C4-2B (cell line): ENCODE results near the gene MMP17.

Experiments
- H3K27ac ChIP-seq: fragments of 450-650 bp; 2 replicates; pipeline ENCODE4 v1.5.1; 2017
- ZFX ChIP-seq: fragments of 450-650 bp; IDR thresholded peaks from 2 replicates; pipeline ENCODE4 v1.6.1; 2017
- TF ChIP-seq, protein P1 (sequence below): fragments of 450-650 bp; conservative IDR thresholded peaks from 2 replicates; pipeline ENCODE4 v1.5.1; 2017; ENCODE audit warnings: mild to moderate bottlenecking

MMP17 gene

DNA sequence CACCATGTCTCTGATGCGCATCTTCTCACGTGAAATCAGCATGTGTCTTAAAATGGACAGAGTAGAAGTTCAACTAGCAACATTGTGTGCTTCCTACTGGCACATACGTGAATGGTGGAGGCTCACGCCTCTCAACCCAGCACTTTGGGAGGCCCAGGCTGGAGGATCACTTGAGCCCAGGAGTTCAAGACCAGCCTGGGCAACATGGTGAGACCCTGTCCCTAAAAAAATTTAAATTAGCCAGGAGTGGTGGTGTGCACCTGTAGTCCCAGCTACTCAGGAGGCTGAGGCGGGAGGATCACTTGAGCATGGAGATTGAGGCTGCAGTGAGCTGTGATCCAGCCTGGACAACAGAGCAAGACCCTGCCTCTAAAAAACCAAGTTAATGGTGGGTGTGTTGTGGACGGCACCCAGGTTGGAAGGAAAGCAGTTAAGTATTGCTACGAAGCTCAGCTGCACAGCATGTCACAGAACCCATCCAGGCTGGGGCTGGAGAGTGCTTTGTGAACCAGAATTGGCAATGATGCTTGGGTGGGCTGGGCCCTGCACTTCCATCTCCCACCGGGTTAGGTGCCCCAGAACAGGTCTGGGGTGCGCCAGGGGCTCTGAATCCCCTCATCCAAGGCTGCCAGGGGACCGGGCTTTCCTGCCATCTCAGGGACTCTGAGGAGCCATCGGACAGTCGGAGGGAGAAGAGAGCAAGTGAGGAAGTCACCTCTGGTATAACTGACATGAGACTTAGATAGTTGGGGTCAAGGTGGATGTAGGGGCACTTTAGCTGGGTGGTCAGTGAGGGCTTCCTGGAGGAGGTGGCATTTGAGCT lies 33.3 kb downstream of the MMP17 start:
- no peak overlapping the region for H3K27ac ChIP-seq
- TF ChIP-seq, protein P1, sequence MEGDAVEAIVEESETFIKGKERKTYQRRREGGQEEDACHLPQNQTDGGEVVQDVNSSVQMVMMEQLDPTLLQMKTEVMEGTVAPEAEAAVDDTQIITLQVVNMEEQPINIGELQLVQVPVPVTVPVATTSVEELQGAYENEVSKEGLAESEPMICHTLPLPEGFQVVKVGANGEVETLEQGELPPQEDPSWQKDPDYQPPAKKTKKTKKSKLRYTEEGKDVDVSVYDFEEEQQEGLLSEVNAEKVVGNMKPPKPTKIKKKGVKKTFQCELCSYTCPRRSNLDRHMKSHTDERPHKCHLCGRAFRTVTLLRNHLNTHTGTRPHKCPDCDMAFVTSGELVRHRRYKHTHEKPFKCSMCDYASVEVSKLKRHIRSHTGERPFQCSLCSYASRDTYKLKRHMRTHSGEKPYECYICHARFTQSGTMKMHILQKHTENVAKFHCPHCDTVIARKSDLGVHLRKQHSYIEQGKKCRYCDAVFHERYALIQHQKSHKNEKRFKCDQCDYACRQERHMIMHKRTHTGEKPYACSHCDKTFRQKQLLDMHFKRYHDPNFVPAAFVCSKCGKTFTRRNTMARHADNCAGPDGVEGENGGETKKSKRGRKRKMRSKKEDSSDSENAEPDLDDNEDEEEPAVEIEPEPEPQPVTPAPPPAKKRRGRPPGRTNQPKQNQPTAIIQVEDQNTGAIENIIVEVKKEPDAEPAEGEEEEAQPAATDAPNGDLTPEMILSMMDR = no peak
- TF ChIP-seq ZFX = no peak

DNA sequence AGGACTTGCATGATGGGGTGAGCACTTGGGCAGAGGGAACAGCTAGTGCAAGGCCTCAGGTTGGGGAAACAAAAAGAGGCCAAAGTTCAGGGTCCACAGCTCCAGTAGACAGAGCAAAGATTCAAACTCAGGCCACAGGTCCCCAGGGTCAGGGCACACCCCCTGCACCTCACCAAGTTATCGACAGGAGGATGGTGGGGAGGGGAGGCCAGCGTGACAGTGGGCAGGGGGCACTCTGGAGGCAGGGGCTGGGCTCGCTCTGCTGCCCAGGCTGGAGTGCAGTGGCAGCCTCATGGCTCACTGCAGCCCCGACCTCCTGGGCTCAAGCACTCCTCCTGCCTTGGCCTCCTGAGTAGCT lies 33.9 kb downstream of the MMP17 start:
- no peak overlapping the region for H3K27ac ChIP-seq
- TF ChIP-seq, protein P1 = no peak
- no peak for TF ChIP-seq ZFX

GRCh38 chr12:131862600-131862993 lies 34.4 kb downstream of the MMP17 start:
- TF ChIP-seq, protein P1 = no peak
- no peak for TF ChIP-seq ZFX
- H3K27ac ChIP-seq = no peak overlapping the region

- TF ChIP-seq ZFX = no peak
- TF ChIP-seq, protein P1 = no peak
- H3K27ac ChIP-seq = no peak overlapping the region
These were observed 35.0 kb downstream of the MMP17 start for GRCh38 chr12:131862994-131863710.

GRCh38 chr12:131863711-131864396 lies 35.7 kb downstream of the MMP17 start:
- TF ChIP-seq ZFX = no peak
- TF ChIP-seq, protein P1 = no peak
- H3K27ac ChIP-seq = no peak overlapping the region

DNA sequence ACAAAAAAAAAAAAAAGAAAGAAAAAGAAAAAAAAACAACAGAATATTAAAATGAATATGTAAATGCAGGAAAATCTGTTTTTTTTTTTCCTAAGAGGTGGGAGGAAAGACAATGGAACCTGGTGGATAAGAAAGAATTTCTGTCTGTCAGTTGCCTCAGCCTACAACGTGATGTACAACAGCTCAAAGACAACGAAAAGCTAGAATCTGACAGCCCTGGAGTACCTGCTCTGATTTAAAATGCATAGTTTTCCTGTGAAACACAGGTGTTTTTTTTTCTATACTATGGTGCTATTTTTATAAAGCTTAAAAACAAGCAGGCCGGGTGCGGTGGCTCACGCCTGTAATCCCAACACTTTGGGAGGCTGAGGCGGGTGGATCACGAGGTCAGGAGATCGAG lies 36.3 kb downstream of the MMP17 start:
- H3K27ac ChIP-seq = no peak overlapping the region
- no peak for TF ChIP-seq ZFX
- TF ChIP-seq, protein P1 = no peak
